Esophagus muscularis mucosa (tissue), 4 donors: ENCODE data around the gene MYO7B.
A peak's percentile ranks its signal among the peaks of the same experiment; 100 is the strongest.

Experiments
- CTCF ChIP-seq, 3 experiments: fragments of 200-600 bp in 2 of 3; fragments of 450-650 bp in 1 of 3; sonication (generic) in 2 of 3; IDR thresholded peaks; one replicate each; pipeline ENCODE4 v1.5.1; 2017 to 2019; ENCODE audit warnings: antibody characterized with exemption in 3 of 3, mild to moderate bottlenecking in 2 of 3, moderate library complexity in 1 of 3
- EP300 ChIP-seq: sonication (generic); formaldehyde crosslinking; IDR thresholded peaks from one replicate; pipeline ENCODE4 v1.6.1; 2017; ENCODE audit warnings: antibody characterized with exemption
- POLR2AphosphoS5 ChIP-seq, 2 donors: sonication (generic); formaldehyde crosslinking; IDR thresholded peaks; one replicate each; pipeline ENCODE4 v1.6.1; 2017; ENCODE audit warnings: antibody characterized with exemption in 2 of 2

GRCh38 chr2:127681288-127681804 lies 145.9 kb downstream of the MYO7B start:
- TF ChIP-seq CTCF (IDR thresholded peaks at IDR 0.05): no peak
- no peak for TF ChIP-seq EP300
- peak; percentile 28 to 57 for TF ChIP-seq POLR2AphosphoS5 (IDR thresholded peaks at IDR 0.05)
